OCI-LY3 (cell line): ENCODE results near the gene ARAP1.

ENCODE experiments used
- CTCF ChIP-seq: fragments of 200-600, 300-600 bp; sonication (generic); IDR thresholded peaks from 2 replicates; pipeline ENCODE4 v1.5.1; 2014; ENCODE audit warnings: antibody characterized with exemption, low read length, low read depth
- EZH2phosphoT487 ChIP-seq: fragments of 200-600 bp; shearing (Covaris generic); IDR thresholded peaks from 2 replicates; pipeline ENCODE4 v1.6.1; 2018; ENCODE audit warnings: antibody characterized with exemption, mixed run types, low read depth

DNA sequence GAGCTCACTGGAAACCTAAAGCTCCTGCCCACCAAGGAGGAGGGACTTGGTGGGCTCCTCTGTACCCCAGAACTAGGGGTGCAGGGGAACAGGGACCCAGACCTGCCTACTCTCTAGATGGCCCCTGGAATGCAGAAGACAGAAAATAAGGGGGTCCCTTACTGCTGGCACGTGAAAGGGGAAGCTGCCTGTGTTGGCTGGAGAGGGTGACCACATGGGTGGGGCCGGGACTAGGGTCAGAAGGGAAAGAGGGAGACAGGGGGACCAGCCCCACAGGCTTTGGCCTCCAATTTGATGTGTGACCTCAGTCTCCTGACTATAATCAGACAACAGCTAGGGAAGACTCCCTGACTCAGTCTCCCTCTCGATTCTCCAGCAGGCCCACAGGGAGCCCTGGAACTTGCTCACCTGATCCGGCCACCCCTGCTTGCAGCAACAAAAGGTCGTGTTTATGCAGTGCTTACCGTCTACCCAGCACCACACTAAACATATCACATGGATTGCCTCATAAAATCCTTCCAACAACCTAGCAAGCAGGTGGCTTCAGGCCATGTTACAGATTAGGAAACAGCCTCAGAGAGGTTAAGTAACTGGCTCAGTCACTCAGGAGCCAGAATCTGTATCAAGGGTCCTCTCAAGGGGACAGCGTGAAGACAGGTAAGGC lies 10.2 kb downstream of the ARAP1 start:
- TF ChIP-seq CTCF (no peak), EZH2phosphoT487 (no peak)
